GM19467 (cell line): ENCODE results near the gene TREML2.

Experiments
- ATAC-seq: cut with Tn5 transposase; IDR thresholded peaks from one replicate; pipeline ENCODE4 v1.9.1; 2021; ENCODE audit warnings: mild to moderate bottlenecking, moderate library complexity; ENCODE audit not compliant: unreplicated experiment

The TREML2 gene

GRCh38 chr6:41153992-41154625, 46.8 kb downstream of the TREML2 start, which contains the start of gene TREML1:
TREML1 (minus strand) TSS chr6:41154347; CDS start chr6:41154288, 59 bp downstream.
- ATAC-seq: no peak

GRCh38 chr6:41153451-41153850, 47.5 kb downstream of the TREML2 start:
- no peak for ATAC-seq

- no peak for ATAC-seq
Observed at GRCh38 chr6:41150671-41151070, 50.3 kb downstream of the TREML2 start.

GRCh38 chr6:41147917-41148316, 53.0 kb downstream of the TREML2 start:
- no peak for ATAC-seq
